NCI-H1436 (cell line): ENCODE results near the gene POLN.

Experiments
- DNase-seq: peaks from one replicate; lab custom pipeline; 2025; lab: John Stamatoyannopoulos, UW

POLN gene

DNA sequence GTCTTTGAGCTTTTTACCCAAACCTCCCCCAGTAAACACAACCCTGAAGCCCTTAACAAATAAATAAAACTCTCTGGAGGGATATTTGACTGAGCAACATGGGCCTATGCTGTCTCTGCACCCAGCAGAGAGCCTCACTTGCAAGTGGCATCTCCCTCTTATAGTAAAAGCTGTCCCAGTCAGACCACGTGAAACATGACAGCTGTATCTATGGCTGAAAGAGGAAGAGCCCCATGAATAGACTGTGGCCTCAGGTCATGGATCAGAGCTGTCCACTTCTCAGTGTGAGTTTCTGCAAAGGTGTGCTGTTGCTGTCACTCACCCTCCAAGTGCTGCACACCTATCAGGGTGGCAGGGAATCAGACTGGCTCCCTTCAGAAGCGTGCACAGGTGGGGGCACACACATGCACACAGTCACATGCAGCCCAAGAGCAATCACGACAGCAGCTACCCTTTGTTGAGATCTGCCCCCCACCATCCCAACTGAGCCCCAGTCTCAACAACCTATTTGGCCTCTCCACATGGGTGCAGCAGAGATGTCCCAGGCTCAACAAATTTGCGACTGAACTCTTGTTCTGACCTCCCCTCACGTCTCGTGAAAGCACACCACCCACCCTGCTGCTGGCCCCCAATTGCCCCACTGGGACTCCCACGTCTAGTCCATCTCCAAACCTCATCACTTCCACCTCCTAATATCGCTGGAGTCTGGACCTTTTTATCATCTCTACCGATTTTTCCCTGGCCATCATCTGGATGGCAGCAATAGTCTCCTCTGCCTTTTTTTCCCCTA lies 137.2 kb downstream of the POLN start:
- DNase-seq: no peak

GRCh38 chr4:2103843-2104547 lies 137.9 kb downstream of the POLN start:
- no peak for DNase-seq

DNA sequence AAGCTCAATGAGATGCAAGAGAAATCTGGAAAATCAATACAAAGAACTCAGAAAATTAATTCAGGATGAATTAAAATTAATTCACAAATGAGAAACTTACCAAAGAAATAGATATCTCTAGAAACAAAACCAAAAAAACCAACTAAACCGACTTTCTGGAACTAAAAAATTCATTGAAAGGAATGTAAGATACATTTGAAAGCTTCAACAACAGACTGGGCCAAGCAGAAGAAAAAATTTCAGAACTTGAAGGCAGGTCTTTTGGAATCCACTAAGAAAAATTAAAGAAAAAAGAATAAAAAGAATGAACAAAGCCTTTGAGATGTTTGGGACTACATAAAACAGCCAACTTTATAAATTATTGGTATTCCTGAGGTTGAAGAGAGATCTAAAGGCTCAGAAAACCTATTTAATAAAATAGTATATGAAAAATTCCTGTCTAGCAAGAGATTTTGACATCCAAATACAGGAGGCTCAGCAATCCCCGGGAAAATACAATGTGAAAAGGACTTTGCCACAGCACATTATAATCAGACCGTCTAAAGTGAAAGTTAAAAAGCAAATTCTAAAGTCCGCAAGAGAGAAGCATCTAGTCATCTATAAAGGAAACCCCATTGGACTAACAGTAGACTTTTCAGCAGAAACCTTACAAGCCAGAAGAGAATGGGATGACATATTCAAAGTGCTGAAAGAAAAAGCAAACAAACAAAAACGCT lies 138.6 kb downstream of the POLN start:
- DNase-seq: no peak

GRCh38 chr4:2102045-2102883 lies 139.7 kb downstream of the POLN start:
- no peak for DNase-seq

- no peak for DNase-seq
Observed at GRCh38 chr4:2101346-2102044, 140.4 kb downstream of the POLN start.

DNA sequence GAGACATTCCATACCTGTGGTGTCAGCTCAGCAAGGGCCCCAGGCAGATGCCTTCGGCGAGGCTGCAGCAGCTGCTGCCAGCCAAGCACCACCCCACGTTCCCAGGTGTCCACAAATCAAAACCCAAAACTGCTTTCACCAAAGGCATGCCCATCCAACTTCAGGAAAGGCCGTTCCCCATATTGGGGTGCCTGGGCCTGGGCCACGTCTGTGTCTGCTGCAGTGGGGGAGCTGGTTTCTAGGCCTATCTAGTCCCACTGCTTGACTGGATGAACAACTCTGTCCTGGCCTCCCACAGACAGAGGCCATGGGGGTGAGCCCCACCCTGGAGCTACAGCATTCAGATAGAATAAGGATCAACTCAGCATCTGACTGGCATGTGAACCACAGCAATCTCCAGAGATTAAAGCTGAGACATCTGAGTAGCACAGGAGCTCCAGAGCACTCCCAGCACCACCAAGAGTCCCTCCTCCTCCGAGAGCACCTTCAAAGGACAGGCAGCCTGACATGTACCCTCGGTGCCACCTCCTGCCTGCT lies 145.8 kb downstream of the POLN start:
- DNase-seq: no peak

DNA sequence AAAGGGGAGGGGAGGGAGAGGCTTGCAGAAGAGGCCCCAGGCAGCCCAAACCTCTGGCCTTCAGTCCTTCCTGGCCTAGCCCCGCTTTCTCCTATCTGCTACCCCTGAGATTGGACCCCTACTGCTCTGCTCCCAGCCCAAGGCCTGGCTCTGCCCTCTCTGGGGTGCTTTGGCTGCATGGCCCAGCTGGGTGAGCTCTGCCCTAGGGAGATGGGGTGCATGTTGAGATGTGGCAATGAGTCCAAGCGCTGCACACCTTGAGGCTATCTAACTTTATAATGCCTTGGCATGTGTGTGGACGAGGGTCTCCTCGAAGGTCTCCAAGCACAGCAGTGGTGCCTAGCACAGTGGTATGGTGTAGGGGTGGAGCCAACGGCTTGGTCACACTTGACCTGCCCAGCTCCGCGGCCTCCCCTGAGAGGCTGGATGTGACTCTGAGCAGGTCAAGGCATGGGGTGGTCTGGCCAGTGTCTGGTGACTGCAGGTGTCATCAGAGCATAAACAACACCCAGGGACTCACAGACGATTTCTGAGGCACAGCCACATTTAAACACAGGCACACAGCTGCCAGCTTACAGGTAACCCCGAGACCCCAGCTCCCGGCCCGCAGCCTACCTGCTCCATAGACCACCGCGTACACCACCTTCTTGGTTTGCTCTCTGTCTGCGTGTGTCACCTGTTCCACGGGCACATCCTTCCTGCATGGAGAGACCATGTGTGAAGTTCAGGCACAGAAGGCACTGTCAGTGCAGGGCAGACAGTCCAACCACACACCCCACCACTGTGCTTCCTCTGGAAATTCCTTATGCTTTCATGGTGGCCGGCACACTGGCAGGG lies 146.5 kb downstream of the POLN start:
- no peak for DNase-seq

DNA sequence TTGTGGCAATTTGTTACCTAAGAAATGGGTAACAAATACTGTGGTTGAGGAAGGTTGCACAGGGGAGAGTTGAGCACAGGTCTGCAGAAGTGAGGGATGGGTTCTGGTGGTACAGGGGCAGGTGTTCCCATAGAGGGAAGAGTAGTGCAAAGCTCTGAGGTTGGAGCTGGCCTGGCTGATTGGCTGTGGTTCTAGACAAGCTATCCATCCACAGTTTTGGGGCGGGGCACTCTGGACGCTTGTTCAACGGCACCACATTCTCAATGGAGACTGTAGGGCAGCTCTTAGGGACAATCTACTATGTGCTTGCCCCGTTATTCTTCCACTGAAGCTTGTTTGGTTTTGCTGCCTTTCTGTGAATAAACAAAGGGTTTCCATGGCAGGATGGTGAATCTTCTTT lies 147.4 kb downstream of the POLN start:
- DNase-seq: no peak

DNA sequence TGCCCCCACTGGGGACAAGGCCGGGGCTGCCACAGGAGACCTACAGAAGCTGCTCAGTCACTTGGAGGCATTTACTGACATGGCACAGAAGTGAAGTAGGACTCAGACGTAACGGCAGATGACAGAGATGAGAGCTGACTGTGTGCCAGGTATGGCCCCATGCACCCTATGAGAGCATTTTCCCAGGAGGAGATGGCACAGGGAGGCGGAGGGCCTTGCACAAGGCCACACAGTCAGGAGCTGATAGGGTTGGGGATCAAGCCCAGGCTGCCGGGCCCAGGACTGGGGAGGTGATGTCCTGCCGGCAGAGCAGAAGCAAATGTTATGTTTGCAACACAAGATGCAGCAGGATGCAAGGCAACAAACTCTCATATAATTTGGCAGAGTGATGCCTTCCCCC lies 148.7 kb downstream of the POLN start:
- DNase-seq: no peak

DNA sequence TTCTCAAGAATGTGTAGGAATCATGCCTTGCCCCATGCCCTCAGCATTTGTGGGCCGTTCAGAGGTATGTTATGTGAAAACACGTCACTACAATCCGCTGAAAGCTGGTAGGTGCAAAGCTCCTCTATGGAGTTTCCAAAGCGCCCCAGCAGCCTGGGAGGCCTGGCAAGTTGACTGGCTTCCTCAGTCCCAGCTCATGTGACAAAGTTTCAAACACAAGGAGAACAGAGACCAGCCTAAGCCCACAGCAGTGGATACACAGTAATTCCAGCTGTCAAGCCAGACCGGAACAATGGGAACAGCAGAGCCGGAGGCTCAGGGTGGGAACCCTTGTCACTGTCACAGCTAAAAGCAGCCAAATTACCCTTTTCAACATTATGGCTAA lies 149.3 kb downstream of the POLN start:
- no peak for DNase-seq

DNA sequence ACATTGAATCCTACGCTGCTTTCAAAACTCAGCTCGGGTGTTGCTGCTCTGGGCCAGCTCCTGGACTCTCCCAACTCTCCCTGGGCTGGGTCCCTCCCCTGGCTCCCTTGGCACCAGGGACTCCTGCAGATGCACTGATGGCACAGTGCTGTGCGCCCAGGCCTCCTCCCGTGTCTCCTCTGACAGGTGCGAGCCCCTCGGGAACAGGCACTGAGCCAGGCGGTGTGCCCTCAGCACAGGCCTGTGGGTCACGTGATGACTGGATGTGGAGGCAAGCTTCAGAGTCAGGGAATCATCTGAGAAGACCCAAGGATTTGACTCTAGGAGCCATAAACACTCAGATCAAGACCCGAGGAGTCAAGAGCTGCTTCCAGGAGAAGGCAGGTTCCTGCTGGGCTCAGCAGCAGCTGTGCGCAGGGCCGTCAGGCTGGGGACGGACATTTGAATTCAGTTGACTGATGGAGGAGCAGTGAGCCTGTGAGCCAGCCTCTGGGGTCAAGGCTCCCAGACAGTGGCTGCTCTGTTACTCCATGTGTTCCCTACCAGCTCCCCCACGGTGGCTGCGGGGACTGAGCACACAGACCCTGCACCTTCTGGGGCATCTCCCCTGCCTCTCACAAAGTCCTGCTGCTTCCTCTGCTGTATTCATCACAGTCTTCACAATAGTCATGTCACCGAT lies 149.8 kb downstream of the POLN start:
- no peak for DNase-seq

GRCh38 chr4:2090642-2091041 lies 151.3 kb downstream of the POLN start:
- DNase-seq: no peak

DNA sequence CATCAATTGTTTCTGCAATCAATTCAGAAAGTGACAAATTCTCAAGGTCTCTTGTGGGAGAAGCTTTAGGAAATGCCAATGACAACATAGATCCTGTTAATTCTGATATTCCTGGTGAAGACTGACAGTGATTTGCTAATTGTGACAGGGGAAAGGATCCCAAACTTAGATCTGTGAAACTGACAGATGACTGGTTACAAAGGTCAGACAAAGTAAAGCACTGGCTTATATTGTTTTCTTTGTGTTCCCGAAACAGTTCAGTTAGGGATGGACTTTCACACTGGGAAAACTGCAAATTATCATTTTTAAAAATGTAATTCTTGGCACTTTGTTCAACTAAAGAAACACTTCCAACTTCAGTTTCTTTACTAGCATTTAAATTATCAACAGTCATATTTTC lies 152.7 kb downstream of the POLN start:
- no peak for DNase-seq

DNA sequence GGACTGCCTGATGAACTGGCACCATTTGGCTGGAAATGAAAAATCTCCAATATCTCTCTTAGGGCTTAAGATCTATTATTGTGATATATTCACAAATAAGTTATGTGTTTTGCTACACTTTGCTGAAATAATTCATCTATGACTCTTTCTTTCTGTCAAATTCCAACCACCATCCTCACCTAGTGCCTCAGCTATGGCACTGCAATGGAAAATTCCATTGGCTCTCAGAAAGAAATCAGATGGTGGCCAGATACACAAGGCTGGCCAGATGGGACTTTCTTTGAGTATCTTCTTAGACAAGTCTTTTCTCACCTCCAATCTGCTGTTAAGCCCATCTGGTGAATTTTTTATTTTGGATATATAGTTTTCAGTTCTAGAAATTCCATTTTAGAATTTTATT lies 154.8 kb downstream of the POLN start:
- DNase-seq: no peak

DNA sequence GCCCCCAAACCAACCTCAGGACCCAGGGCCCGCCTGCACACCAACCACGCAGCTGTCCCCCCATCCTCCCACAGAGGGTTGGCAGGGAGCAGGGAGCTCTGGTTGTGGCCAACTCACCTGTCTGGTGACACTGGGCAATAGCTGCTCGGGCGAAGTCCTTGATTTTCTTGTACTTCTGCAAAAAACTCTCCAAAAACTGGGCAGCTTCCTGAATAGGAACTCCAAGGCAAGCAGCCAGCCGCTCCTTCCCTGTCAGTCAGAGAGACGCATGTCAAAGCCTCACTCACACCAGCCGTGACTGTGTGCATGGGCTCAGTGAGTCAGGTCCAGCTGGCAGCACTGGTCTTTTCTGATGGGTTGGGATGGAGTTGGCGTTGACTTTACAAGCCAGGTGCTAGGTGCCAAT lies 156.4 kb downstream of the POLN start:
- no peak for DNase-seq

- DNase-seq: no peak
Observed at GRCh38 chr4:2084316-2084715, 157.6 kb downstream of the POLN start.

GRCh38 chr4:2083826-2084160 lies 158.1 kb downstream of the POLN start:
- DNase-seq: no peak

DNA sequence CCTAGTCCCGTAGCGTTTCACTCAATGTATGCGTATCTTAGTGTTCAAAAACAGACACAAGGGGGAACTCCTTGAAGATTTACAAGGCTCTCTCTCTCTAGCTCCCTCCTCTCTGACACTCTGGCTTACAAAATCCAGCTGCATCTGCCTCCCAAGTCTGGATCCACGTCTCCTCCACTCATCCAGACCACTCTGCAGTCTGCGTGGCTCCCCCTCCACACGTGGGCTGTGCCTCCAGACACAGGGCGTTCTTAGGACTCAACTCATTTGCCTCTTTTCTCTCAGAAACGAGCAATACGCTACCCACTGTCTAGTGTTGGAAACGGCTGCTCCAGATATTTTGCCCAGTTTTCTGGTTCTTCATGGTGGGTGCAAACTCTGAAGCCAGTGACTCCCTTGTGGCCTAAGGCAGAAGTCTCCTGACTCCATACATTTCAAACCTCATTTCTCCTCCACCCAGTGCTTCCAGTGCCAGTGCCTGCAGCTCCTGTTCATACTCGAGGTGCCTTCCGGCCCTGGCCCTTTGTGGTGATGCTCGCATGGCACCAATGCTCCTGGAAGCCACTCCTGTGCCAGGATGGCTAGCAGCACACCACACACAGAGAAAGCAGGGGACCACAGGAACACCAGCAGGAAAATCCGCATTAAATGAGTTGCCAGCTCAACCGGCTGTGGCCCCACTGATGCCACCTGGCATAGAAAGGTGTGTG lies 158.7 kb downstream of the POLN start:
- no peak for DNase-seq

- DNase-seq: no peak
Observed at GRCh38 chr4:2082627-2083026, 159.3 kb downstream of the POLN start.
